ENCODE measurements around the gene KLHL7. TPM values are rescaled to one million over a fixed set of nuclear protein-coding genes. Genes with fewer than 3 reads are reported as not detected.

Gene KLHL7
- 21.4 and 25.6 TPM in 2 replicates for total RNA-seq (2014; rRNA removed; shearing (Covaris generic))
- 30.5 and 31.0 TPM in 2 replicates for polyA plus RNA-seq (2015; cell fraction: cytosol; rRNA removed)
- 19.5 and 21.7 TPM in 2 replicates for polyA plus RNA-seq (2015; cell fraction: nucleus; rRNA removed)

- DNase-seq (ENCODE audit: low read depth) = peak; percentile 92
These were observed at the start of gene KLHL7 for GRCh38 chr7:23105644-23106056. Gene KLHL7, plus strand, starts transcription at chr7:23105785. Its CDS starts 242 bp downstream, at chr7:23106027.

GRCh38 chr7:23058408-23059096, 47.0 kb upstream of the KLHL7 start:
- no peak for DNase-seq (ENCODE audit: low read depth)

- DNase-seq (ENCODE audit: low read depth) = no peak
These were observed 44.3 kb upstream of the KLHL7 start for GRCh38 chr7:23061327-23061726.

GRCh38 chr7:23062452-23062851, 43.1 kb upstream of the KLHL7 start:
- DNase-seq (ENCODE audit: low read depth) = no peak

GRCh38 chr7:23065974-23066373, 39.6 kb upstream of the KLHL7 start:
- no peak for DNase-seq (ENCODE audit: low read depth)

GRCh38 chr7:23067271-23067670, 38.3 kb upstream of the KLHL7 start:
- no peak for DNase-seq (ENCODE audit: low read depth)

- peak; percentile 29 for DNase-seq (ENCODE audit: low read depth)
These were observed 33.5 kb upstream of the KLHL7 start for GRCh38 chr7:23072048-23072447.

GRCh38 chr7:23072922-23073321, 32.7 kb upstream of the KLHL7 start:
- DNase-seq (ENCODE audit: low read depth) = no peak

- no peak for DNase-seq (ENCODE audit: low read depth)
These were observed 30.9 kb upstream of the KLHL7 start for GRCh38 chr7:23074443-23075261.

- no peak for DNase-seq (ENCODE audit: low read depth)
These were observed 30.0 kb upstream of the KLHL7 start for GRCh38 chr7:23075571-23075970.

GRCh38 chr7:23076772-23077171, 28.8 kb upstream of the KLHL7 start:
- DNase-seq (ENCODE audit: low read depth) = no peak

GRCh38 chr7:23093111-23093510, 12.5 kb upstream of the KLHL7 start:
- DNase-seq (ENCODE audit: low read depth) = no peak

GRCh38 chr7:23093546-23093945, 12.0 kb upstream of the KLHL7 start:
- peak; percentile 59 for DNase-seq (ENCODE audit: low read depth)

- no peak for DNase-seq (ENCODE audit: low read depth)
These were observed 8.9 kb upstream of the KLHL7 start for GRCh38 chr7:23096518-23097290.

GRCh38 chr7:23098029-23098428, 7.6 kb upstream of the KLHL7 start:
- DNase-seq (ENCODE audit: low read depth) = no peak

GRCh38 chr7:23098460-23098859, 7.1 kb upstream of the KLHL7 start:
- no peak for DNase-seq (ENCODE audit: low read depth)

GRCh38 chr7:23100697-23101096, 4.9 kb upstream of the KLHL7 start:
- DNase-seq (ENCODE audit: low read depth) = no peak

- DNase-seq (ENCODE audit: low read depth) = no peak
These were observed 420 bp upstream of the KLHL7 start for GRCh38 chr7:23105086-23105643.

GRCh38 chr7:23106057-23106822, 655 bp downstream of the KLHL7 start:
- DNase-seq (ENCODE audit: low read depth) = peak; percentile 52

- peak; percentile 33 for DNase-seq (ENCODE audit: low read depth)
These were observed 1.5 kb downstream of the KLHL7 start for GRCh38 chr7:23106823-23107663.
